CD4-positive, alpha-beta T cell (primary cell): ENCODE data around the gene RAPGEF5. TPM values are rescaled to one million over a fixed set of nuclear protein-coding genes. Genes with fewer than 3 reads are reported as not detected.

Experiments used
- ATAC-seq: fragments of 200-7000 bp; cut with Tn5 transposase; one replicate; pipeline ENCODE4 v1.10.0; 2022; ENCODE audit warnings: mild to moderate bottlenecking; ENCODE audit not compliant: poor library complexity
- CTCF ChIA-PET: fragments of 350-600 bp; sonication (Branson Sonifier 250); formaldehyde crosslinking; loops from one replicate; lab custom pipeline; 2021; ENCODE audit warnings: antibody characterized with exemption, inconsistent platforms; lab: Charles Lee
- POLR2A ChIA-PET: fragments of 350-600 bp; sonication (Branson Sonifier 250); formaldehyde crosslinking; loops from one replicate; lab custom pipeline; 2021; ENCODE audit warnings: antibody characterized with exemption, inconsistent platforms; lab: Charles Lee
- DNase-seq, 14 experiments: peaks; one replicate each; pipeline ENCODE4 v3.0.0-alpha.2; 2013 to 2020; ENCODE audit warnings: mixed read lengths in 2 of 14
- H3K27ac ChIP-seq, 2 donors: one replicate each; pipeline versions ENCODE4 v1.5.1 to v1.7.0; 2013; ENCODE audit warnings: low read length in 2 of 2, low read depth in 1 of 2, mild to moderate bottlenecking in 1 of 2
- H3K27me3 ChIP-seq, 2 experiments: 1 replicate in 1 of 2; 2 replicates in 1 of 2; pipeline versions ENCODE4 v1.6.1 to v1.7.0; 2013; ENCODE audit warnings: low read length in 2 of 2, control low read depth in 1 of 2, mild to moderate bottlenecking in 1 of 2, moderate library complexity in 1 of 2; ENCODE audit not compliant: insufficient read depth in 2 of 2, control insufficient read depth in 1 of 2
- H3K36me3 ChIP-seq: one replicate; pipeline ENCODE4 v1.6.1; 2013; ENCODE audit warnings: low read length, control low read depth; ENCODE audit not compliant: insufficient read depth
- H3K4me1 ChIP-seq: one replicate; pipeline ENCODE4 v1.6.1; 2013; ENCODE audit warnings: low read length, control low read depth; ENCODE audit not compliant: insufficient read depth
- H3K4me3 ChIP-seq: one replicate; pipeline ENCODE4 v1.5.1; 2013; ENCODE audit warnings: mild to moderate bottlenecking, low read length, moderate library complexity
- H3K9me3 ChIP-seq, 2 experiments: 1 replicate in 1 of 2; 2 replicates in 1 of 2; pipeline versions ENCODE4 v1.6.1 to v1.7.0; 2013; ENCODE audit warnings: low read length in 2 of 2, mild to moderate bottlenecking in 2 of 2, control low read depth in 1 of 2, moderate library complexity in 1 of 2; ENCODE audit not compliant: control insufficient read depth in 1 of 2, insufficient read depth in 1 of 2
- H3K27ac Mint-ChIP-seq: one replicate; pipeline ENCODE4 v1.8.0; 2020; ENCODE audit warnings: mixed read lengths
- H3K27me3 Mint-ChIP-seq: one replicate; pipeline ENCODE4 v1.8.0; 2021; ENCODE audit warnings: mixed read lengths
- H3K36me3 Mint-ChIP-seq: one replicate; pipeline ENCODE4 v1.8.0; 2021; ENCODE audit warnings: low read depth, mixed read lengths
- H3K4me1 Mint-ChIP-seq: one replicate; pipeline ENCODE4 v1.8.0; 2021; ENCODE audit warnings: low read depth, mixed read lengths
- H3K4me3 Mint-ChIP-seq: one replicate; pipeline ENCODE4 v1.8.0; 2020; ENCODE audit warnings: mild to moderate bottlenecking, mixed read lengths
- H3K9me3 Mint-ChIP-seq: one replicate; pipeline ENCODE4 v1.8.0; 2020; ENCODE audit warnings: mixed read lengths
- CTCF ChIP-seq: fragments of 200-600 bp; IDR thresholded peaks from one replicate; pipeline ENCODE4 v1.8.0; 2022; ENCODE audit warnings: antibody characterized with exemption, mild to moderate bottlenecking
- intact Hi-C, 2 experiments: fragments of 100-400 bp; cut with DNase I in 1 of 2; cut with micrococcal nuclease in 1 of 2; formaldehyde crosslinking; loops; one replicate each; pipeline versions ENCODE4 v1.15.1 to v1.9.0; 2023 to 2025; cut with DNase I, micrococcal nuclease
- total RNA-seq, 174 experiments: library from RNA in 2 of 174; stranded (reverse) in 2 of 174; gene quantifications; one replicate each; pipeline ENCODE4 v1.2.3 and lab custom pipeline; 2021 to 2026

RAPGEF5 gene
- total RNA-seq, 2 experiments from 2014 or later = 0.17 TPM; not detected in 1

- DNase-seq = no peak
- Histone ChIP-seq H3K36me3 (no peaks in the 10 kb centered on the region), H3K27ac (no peak overlapping the region), H3K9me3 (no peaks in the 10 kb centered on the region), H3K4me3 (no peak overlapping the region), H3K27me3 (no peaks in the 10 kb centered on the region), H3K4me1 (peaks cover 11% of the 10 kb centered on the region)
- Mint-ChIP-seq H3K27ac (no peak overlapping the region), H3K9me3 (no peaks in the 10 kb centered on the region), H3K4me3 (no peak overlapping the region), H3K36me3 (no peaks in the 10 kb centered on the region), H3K27me3 (no peaks in the 10 kb centered on the region), H3K4me1 (peaks cover 13% of the 10 kb centered on the region)
- CTCF ChIA-PET = no interaction called here
- TF ChIP-seq CTCF = no peak
- intact Hi-C loops = no loop called here
- POLR2A ChIA-PET = no interaction called here
- no peak for ATAC-seq
Measured at GRCh38 chr7:22403344-22403743, 46.4 kb upstream of the RAPGEF5 start.

- ATAC-seq = no peak
- CTCF ChIA-PET = no interaction called here
- no peaks in the 10 kb centered on the region for H3K9me3 Mint-ChIP-seq
- H3K27me3 Mint-ChIP-seq = no peaks in the 10 kb centered on the region
- H3K27ac Mint-ChIP-seq = no peak overlapping the region
- H3K4me3 ChIP-seq = no peak overlapping the region
- TF ChIP-seq CTCF = no peak
- peaks cover 13% of the 10 kb centered on the region for H3K4me1 Mint-ChIP-seq
- H3K4me1 ChIP-seq = peaks cover 11% of the 10 kb centered on the region
- DNase-seq = peak in 2 of 14 experiments; percentile 3 to 51
- H3K9me3 ChIP-seq = no peaks in the 10 kb centered on the region
- POLR2A ChIA-PET = no interaction called here
- H3K27me3 ChIP-seq = no peaks in the 10 kb centered on the region
- H3K4me3 Mint-ChIP-seq = no peak overlapping the region
- intact Hi-C loops = no loop called here
- no peaks in the 10 kb centered on the region for H3K36me3 ChIP-seq
- H3K36me3 Mint-ChIP-seq = no peaks in the 10 kb centered on the region
- H3K27ac ChIP-seq = no peak overlapping the region
Measured at GRCh38 chr7:22402250-22402649, 45.3 kb upstream of the RAPGEF5 start.

- DNase-seq = no peak
- Mint-ChIP-seq H3K9me3 (no peaks in the 10 kb centered on the region), H3K4me1 (peaks cover 13% of the 10 kb centered on the region), H3K4me3 (no peak overlapping the region), H3K27me3 (no peaks in the 10 kb centered on the region), H3K36me3 (no peaks in the 10 kb centered on the region), H3K27ac (no peak overlapping the region)
- peaks cover 11% of the 10 kb centered on the region for H3K4me1 ChIP-seq
- no peaks in the 10 kb centered on the region for H3K27me3 ChIP-seq
- ChIA-PET POLR2A (no interaction called here), CTCF (no interaction called here)
- H3K9me3 ChIP-seq = no peaks in the 10 kb centered on the region
- H3K4me3 ChIP-seq = no peak overlapping the region
- H3K27ac ChIP-seq = no peak overlapping the region
- no peak for ATAC-seq
- no peaks in the 10 kb centered on the region for H3K36me3 ChIP-seq
- intact Hi-C loops = no loop called here
- TF ChIP-seq CTCF = no peak
Measured at GRCh38 chr7:22400936-22401553, 44.1 kb upstream of the RAPGEF5 start.
